ENCODE measurements around the gene CNOT1.

DNA sequence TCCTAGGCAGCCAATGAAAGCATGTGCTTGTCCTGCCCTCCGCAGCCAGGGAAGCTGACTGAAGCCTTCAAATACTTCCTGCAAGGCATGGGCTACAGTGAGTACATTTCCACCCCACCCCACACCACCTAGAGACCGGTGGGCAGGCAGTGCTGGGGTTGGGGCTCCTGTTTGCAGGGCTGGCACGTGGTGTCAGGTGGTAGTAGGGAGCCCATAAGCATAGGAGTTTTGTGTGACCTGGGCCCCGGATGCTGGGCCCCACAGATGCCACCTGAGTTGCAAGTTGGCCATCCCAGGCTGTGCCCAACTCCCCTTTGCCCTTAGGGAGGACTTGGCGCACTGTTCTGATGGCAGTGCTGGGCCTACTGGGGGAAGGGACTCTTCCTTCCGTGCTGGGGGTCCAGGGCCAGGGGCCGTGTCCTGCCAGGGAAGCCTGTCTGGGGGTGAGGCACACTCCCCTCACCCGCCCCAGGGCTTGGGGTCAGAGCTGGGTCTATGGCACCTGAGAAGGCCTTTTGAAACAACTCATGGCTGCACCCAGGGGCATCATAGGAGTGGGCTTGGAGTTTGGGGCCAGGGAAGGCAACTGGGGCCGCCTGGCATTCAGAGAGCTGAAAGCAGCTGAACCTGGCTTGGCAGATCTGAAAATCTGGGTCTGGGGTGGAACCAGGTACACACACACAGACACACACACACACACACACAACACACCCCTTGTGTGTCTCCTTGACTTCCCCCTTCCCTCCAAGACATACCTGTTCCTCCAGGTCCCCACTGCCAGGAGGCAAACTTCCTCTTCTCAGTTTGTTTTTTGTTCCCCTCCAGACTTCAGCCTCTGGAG lies 120.2 kb downstream of the CNOT1 start:
- TF ChIP-seq, protein P1, sequence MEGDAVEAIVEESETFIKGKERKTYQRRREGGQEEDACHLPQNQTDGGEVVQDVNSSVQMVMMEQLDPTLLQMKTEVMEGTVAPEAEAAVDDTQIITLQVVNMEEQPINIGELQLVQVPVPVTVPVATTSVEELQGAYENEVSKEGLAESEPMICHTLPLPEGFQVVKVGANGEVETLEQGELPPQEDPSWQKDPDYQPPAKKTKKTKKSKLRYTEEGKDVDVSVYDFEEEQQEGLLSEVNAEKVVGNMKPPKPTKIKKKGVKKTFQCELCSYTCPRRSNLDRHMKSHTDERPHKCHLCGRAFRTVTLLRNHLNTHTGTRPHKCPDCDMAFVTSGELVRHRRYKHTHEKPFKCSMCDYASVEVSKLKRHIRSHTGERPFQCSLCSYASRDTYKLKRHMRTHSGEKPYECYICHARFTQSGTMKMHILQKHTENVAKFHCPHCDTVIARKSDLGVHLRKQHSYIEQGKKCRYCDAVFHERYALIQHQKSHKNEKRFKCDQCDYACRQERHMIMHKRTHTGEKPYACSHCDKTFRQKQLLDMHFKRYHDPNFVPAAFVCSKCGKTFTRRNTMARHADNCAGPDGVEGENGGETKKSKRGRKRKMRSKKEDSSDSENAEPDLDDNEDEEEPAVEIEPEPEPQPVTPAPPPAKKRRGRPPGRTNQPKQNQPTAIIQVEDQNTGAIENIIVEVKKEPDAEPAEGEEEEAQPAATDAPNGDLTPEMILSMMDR (IDR thresholded peaks at IDR 0.05 in 2 of 3, conservative IDR thresholded peaks at IDR 0.05 in 1 of 3; ENCODE audit: borderline replicate concordance in 1 of 3, insufficient read depth in 1 of 3, low read depth in 2 of 3, low read length in 2 of 3) = no peak
- TF ChIP-seq ZNF274 (IDR thresholded peaks at IDR 0.05; ENCODE audit: low read depth, low read length) (no peak), EZH2phosphoT487 (IDR thresholded peaks at IDR 0.05; ENCODE audit: borderline replicate concordance) (no peak), TCF7L2 (IDR thresholded peaks at IDR 0.05; ENCODE audit: borderline replicate concordance, extremely low read depth, insufficient read depth, insufficient read length) (no peak), POLR2AphosphoS5 (IDR thresholded peaks at IDR 0.05; ENCODE audit: low read depth, low read length) (no peak), SIN3A (IDR thresholded peaks at IDR 0.05; ENCODE audit: low read depth) (no peak), RAD21 (IDR thresholded peaks at IDR 0.05; ENCODE audit: low read depth) (no peak)
- TF ChIP-seq, protein P2, sequence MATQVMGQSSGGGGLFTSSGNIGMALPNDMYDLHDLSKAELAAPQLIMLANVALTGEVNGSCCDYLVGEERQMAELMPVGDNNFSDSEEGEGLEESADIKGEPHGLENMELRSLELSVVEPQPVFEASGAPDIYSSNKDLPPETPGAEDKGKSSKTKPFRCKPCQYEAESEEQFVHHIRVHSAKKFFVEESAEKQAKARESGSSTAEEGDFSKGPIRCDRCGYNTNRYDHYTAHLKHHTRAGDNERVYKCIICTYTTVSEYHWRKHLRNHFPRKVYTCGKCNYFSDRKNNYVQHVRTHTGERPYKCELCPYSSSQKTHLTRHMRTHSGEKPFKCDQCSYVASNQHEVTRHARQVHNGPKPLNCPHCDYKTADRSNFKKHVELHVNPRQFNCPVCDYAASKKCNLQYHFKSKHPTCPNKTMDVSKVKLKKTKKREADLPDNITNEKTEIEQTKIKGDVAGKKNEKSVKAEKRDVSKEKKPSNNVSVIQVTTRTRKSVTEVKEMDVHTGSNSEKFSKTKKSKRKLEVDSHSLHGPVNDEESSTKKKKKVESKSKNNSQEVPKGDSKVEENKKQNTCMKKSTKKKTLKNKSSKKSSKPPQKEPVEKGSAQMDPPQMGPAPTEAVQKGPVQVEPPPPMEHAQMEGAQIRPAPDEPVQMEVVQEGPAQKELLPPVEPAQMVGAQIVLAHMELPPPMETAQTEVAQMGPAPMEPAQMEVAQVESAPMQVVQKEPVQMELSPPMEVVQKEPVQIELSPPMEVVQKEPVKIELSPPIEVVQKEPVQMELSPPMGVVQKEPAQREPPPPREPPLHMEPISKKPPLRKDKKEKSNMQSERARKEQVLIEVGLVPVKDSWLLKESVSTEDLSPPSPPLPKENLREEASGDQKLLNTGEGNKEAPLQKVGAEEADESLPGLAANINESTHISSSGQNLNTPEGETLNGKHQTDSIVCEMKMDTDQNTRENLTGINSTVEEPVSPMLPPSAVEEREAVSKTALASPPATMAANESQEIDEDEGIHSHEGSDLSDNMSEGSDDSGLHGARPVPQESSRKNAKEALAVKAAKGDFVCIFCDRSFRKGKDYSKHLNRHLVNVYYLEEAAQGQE (IDR thresholded peaks at IDR 0.05; ENCODE audit: low read depth) = no peak
- TF ChIP-seq, protein P3, sequence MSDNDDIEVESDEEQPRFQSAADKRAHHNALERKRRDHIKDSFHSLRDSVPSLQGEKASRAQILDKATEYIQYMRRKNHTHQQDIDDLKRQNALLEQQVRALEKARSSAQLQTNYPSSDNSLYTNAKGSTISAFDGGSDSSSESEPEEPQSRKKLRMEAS (IDR thresholded peaks at IDR 0.05) = no peak

All from HCT116 (cell line).